ENCODE measurements around the gene CYFIP1.
A peak's percentile ranks its signal among the peaks of the same experiment; 100 is the strongest.

The CYFIP1 gene

GRCh38 chr15:22838292-22839042 lies 141.7 kb downstream of the CYFIP1 start, which contains the start of gene NIPA2:
Gene NIPA2, plus strand, starts transcription at chr15:22838666. Its CDS starts 13,066 bp downstream, at chr15:22851732.
- peak within 1 kb of the TSS; percentile 93 for H3K9ac ChIP-seq (ENCODE audit: low read length)
- H3K4me3 ChIP-seq (ENCODE audit: low read length), result peak within 1 kb of the TSS; percentile 88
- H3K27me3 ChIP-seq (ENCODE audit: low read depth, low read length), result no peaks in the 10 kb centered on the region
- H2AFZ ChIP-seq (ENCODE audit: low read depth, low read length), result 0 out of 2 replicates have a peak within 1 kb of the TSS, but pooled peaks have one; percentile 14
- no peak for TF ChIP-seq CTCF (IDR thresholded peaks at IDR 0.05; ENCODE audit: low read depth, low read length)
- no peak for TF ChIP-seq EZH2phosphoT487 (IDR thresholded peaks at IDR 0.05; ENCODE audit: low read depth)
- peaks cover 15% of the 10 kb centered on the region for H3K4me1 ChIP-seq (ENCODE audit: low read length)
- H4K20me1 ChIP-seq (ENCODE audit: insufficient read depth, low read length), result peaks cover 21% of the 10 kb centered on the region
- peak within 1 kb of the TSS; percentile 77 for H3K4me2 ChIP-seq (ENCODE audit: low read length)
- H3K36me3 ChIP-seq (replicated peaks; ENCODE audit: low read depth, low read length), result peaks cover 16% of the 10 kb centered on the region
- H3K79me2 ChIP-seq (ENCODE audit: low read length), result peaks cover 50% of the 10 kb centered on the region
- peak within 1 kb of the TSS; percentile 95 for H3K27ac ChIP-seq (ENCODE audit: low read length)
- no peaks in the 10 kb centered on the region for H3K9me3 ChIP-seq (ENCODE audit: insufficient read depth, low read length)

GRCh38 chr15:22831473-22831872 lies 148.7 kb downstream of the CYFIP1 start:
- H4K20me1 ChIP-seq (ENCODE audit: insufficient read depth, low read length), result no peaks in the 10 kb centered on the region
- H3K36me3 ChIP-seq (replicated peaks; ENCODE audit: low read depth, low read length), result peaks cover 27% of the 10 kb centered on the region
- H3K9me3 ChIP-seq (ENCODE audit: insufficient read depth, low read length), result no peaks in the 10 kb centered on the region
- no peak overlapping the region for H2AFZ ChIP-seq (ENCODE audit: low read depth, low read length)
- H3K4me2 ChIP-seq (ENCODE audit: low read length), result no peak overlapping the region
- no peak overlapping the region for H3K27ac ChIP-seq (ENCODE audit: low read length)
- H3K9ac ChIP-seq (ENCODE audit: low read length), result no peak overlapping the region
- no peaks in the 10 kb centered on the region for H3K79me2 ChIP-seq (ENCODE audit: low read length)
- H3K4me3 ChIP-seq (ENCODE audit: low read length), result no peak overlapping the region
- H3K4me1 ChIP-seq (ENCODE audit: low read length), result no peaks in the 10 kb centered on the region
- H3K27me3 ChIP-seq (ENCODE audit: low read depth, low read length), result no peaks in the 10 kb centered on the region
- no peak for TF ChIP-seq EZH2phosphoT487 (IDR thresholded peaks at IDR 0.05; ENCODE audit: low read depth)

- H3K79me2 ChIP-seq (ENCODE audit: low read length), result no peaks in the 10 kb centered on the region
- peaks cover 59% of the 10 kb centered on the region for H3K36me3 ChIP-seq (replicated peaks; ENCODE audit: low read depth, low read length)
- no peaks in the 10 kb centered on the region for H3K4me1 ChIP-seq (ENCODE audit: low read length)
- TF ChIP-seq EZH2phosphoT487 (IDR thresholded peaks at IDR 0.05; ENCODE audit: low read depth), result no peak
- TF ChIP-seq CTCF (IDR thresholded peaks at IDR 0.05; ENCODE audit: low read depth, low read length), result no peak
- H3K4me3 ChIP-seq (ENCODE audit: low read length), result no peak overlapping the region
- no peaks in the 10 kb centered on the region; the same call in 1 of the 2 replicates for H4K20me1 ChIP-seq (ENCODE audit: insufficient read depth, low read length)
- H3K27ac ChIP-seq (ENCODE audit: low read length), result no peak overlapping the region
- H3K9ac ChIP-seq (ENCODE audit: low read length), result no peak overlapping the region
- H3K4me2 ChIP-seq (ENCODE audit: low read length), result no peak overlapping the region
- no peaks in the 10 kb centered on the region for H3K9me3 ChIP-seq (ENCODE audit: insufficient read depth, low read length)
- no peaks in the 10 kb centered on the region for H3K27me3 ChIP-seq (ENCODE audit: low read depth, low read length)
- no peak overlapping the region for H2AFZ ChIP-seq (ENCODE audit: low read depth, low read length)
Observed at GRCh38 chr15:22827125-22827524, 153.0 kb downstream of the CYFIP1 start.

- no peak overlapping the region for H3K27ac ChIP-seq (ENCODE audit: low read length)
- no peak overlapping the region for H3K4me2 ChIP-seq (ENCODE audit: low read length)
- no peak overlapping the region for H2AFZ ChIP-seq (ENCODE audit: low read depth, low read length)
- H3K4me1 ChIP-seq (ENCODE audit: low read length), result no peaks in the 10 kb centered on the region
- H3K9me3 ChIP-seq (ENCODE audit: insufficient read depth, low read length), result no peaks in the 10 kb centered on the region
- H3K9ac ChIP-seq (ENCODE audit: low read length), result no peak overlapping the region
- peaks cover 66% of the 10 kb centered on the region for H3K36me3 ChIP-seq (replicated peaks; ENCODE audit: low read depth, low read length)
- H3K27me3 ChIP-seq (ENCODE audit: low read depth, low read length), result no peaks in the 10 kb centered on the region
- no peaks in the 10 kb centered on the region for H3K79me2 ChIP-seq (ENCODE audit: low read length)
- H3K4me3 ChIP-seq (ENCODE audit: low read length), result no peak overlapping the region
- TF ChIP-seq EZH2phosphoT487 (IDR thresholded peaks at IDR 0.05; ENCODE audit: low read depth), result no peak
- no peak for TF ChIP-seq CTCF (IDR thresholded peaks at IDR 0.05; ENCODE audit: low read depth, low read length)
- H4K20me1 ChIP-seq (ENCODE audit: insufficient read depth, low read length), result no peaks in the 10 kb centered on the region; the same call in 1 of the 2 replicates
Observed at GRCh38 chr15:22823495-22824128, 156.6 kb downstream of the CYFIP1 start.
